ENCODE measurements around the gene DST. TPM values are rescaled to one million over a fixed set of nuclear protein-coding genes. Genes with fewer than 3 reads are reported as not detected.

DST gene
- total and polyA plus RNA-seq, 2 of the 4 experiments (the other 2 are of a cell fraction), result 97.7 to 452 TPM

- Histone ChIP-seq H3K9ac (ENCODE audit: low read depth, low read length) (no peak overlapping the region), H3K23ac (ENCODE audit: low read depth, low read length) (no peak overlapping the region), H3K56ac (ENCODE audit: extremely low read depth, insufficient read depth, low read length) (no peak overlapping the region), H2BK20ac (ENCODE audit: low read depth, low read length) (no peak overlapping the region), H2BK5ac (ENCODE audit: low read depth, low read length, poor library complexity, severe bottlenecking) (no peak overlapping the region), H2AFZ (replicated peaks; ENCODE audit: low read length, poor library complexity) (no peak overlapping the region), H3K4me3 (ENCODE audit: insufficient read depth, low read depth, low read length) (no peak overlapping the region), H4K5ac (ENCODE audit: low read depth, low read length) (no peak overlapping the region), H3K79me1 (ENCODE audit: low read depth in 1 of 2, low read length in 2 of 2) (no peaks in the 10 kb centered on the region), H3K18ac (ENCODE audit: low read depth, low read length) (no peak overlapping the region), H2BK120ac (ENCODE audit: low read depth, low read length) (no peak overlapping the region), H4K8ac (ENCODE audit: low read depth in 2 of 2, low read length in 2 of 2) (no peak overlapping the region), H3K4me1 (ENCODE audit: control insufficient read depth, insufficient read depth, low read length) (no peaks in the 10 kb centered on the region), H4K91ac (ENCODE audit: insufficient read depth, low read depth, low read length) (no peak overlapping the region), H2AK5ac (ENCODE audit: low read depth, low read length) (no peak overlapping the region), H3K9me1 (ENCODE audit: insufficient read depth, low read length) (no peaks in the 10 kb centered on the region), H2BK15ac (ENCODE audit: low read depth, low read length) (no peak overlapping the region), H3K4me2 (ENCODE audit: low read depth, low read length) (no peak overlapping the region), H4K20me1 (ENCODE audit: insufficient read depth, low read length) (no peaks in the 10 kb centered on the region), H3K14ac (replicated peaks; ENCODE audit: low read depth, low read length) (no peak overlapping the region), H3K27ac (ENCODE audit: insufficient read depth, low read length) (no peak overlapping the region), H3K4ac (ENCODE audit: low read depth, low read length) (no peak overlapping the region), H3K9me3 (ENCODE audit: control insufficient read depth, insufficient read depth, low read length) (no peaks in the 10 kb centered on the region), H2AK9ac (replicated peaks; ENCODE audit: low read depth, low read length, poor library complexity) (no peak overlapping the region), H3K27me3 (ENCODE audit: control insufficient read depth, insufficient read depth, low read length) (peaks cover 5% of the 10 kb centered on the region), H3K36me3 (ENCODE audit: control insufficient read depth, insufficient read depth, low read length) (no peaks in the 10 kb centered on the region)
- dilution Hi-C loops (cut with HindIII; ENCODE audit: low sequenced_read_pairs, unreplicated experiment), result no loop called here
- ChIA-PET POLR2A (ENCODE audit: unreplicated experiment) (no interaction called here), CTCF (no interaction called here)
- WGBS, 2 experiments (ENCODE audit: extremely low coverage in 2 of 2, insufficient read length in 1 of 2), result no CpG with 5 or more reads among the region's 2 CpGs
- TF ChIP-seq MAZ (IDR thresholded peaks at IDR 0.05; ENCODE audit: borderline replicate concordance, low read depth, low read length), result no peak
- TF ChIP-seq ELK1 (IDR thresholded peaks at IDR 0.05; ENCODE audit: borderline replicate concordance, low read depth, low read length), result no peak
- TF ChIP-seq CHD1 (IDR thresholded peaks at IDR 0.05; ENCODE audit: low read depth, low read length), result no peak
- no peak for TF ChIP-seq SMC3 (IDR thresholded peaks at IDR 0.05; ENCODE audit: low read depth, low read length)
- no peak for TF ChIP-seq CEBPB (IDR thresholded peaks at IDR 0.05; ENCODE audit: low read depth, low read length)
- no peak for TF ChIP-seq BHLHE40 (IDR thresholded peaks at IDR 0.05; ENCODE audit: low read depth, low read length)
- TF ChIP-seq FOS (IDR thresholded peaks at IDR 0.05; ENCODE audit: low read depth, low read length), result no peak
- no peak for TF ChIP-seq NFE2L2 (IDR thresholded peaks at IDR 0.05; ENCODE audit: low read depth, low read length)
- TF ChIP-seq RAD21 (IDR thresholded peaks at IDR 0.05; ENCODE audit: low read length), result no peak
- no peak for TF ChIP-seq POLR2A (IDR thresholded peaks at IDR 0.05; ENCODE audit: low read depth, low read length)
- TF ChIP-seq USF2 (IDR thresholded peaks at IDR 0.05; ENCODE audit: low read depth, low read length), result no peak
- TF ChIP-seq RFX5 (IDR thresholded peaks at IDR 0.05; ENCODE audit: low read depth, low read length), result no peak
- TF ChIP-seq MAFK (IDR thresholded peaks at IDR 0.05; ENCODE audit: low read depth, low read length), result no peak
- TF ChIP-seq RCOR1 (IDR thresholded peaks at IDR 0.05; ENCODE audit: insufficient replicate concordance, low read length), result no peak
- ATAC-seq (ENCODE audit: low read depth) (no peak), DNase-seq (no peak)
- intact Hi-C loops (cut with micrococcal nuclease), result no loop called here
- no TSS peak for BruUV-seq (replicated peaks)
- in situ Hi-C loops (cut with MboI; ENCODE audit: low sequenced_read_pairs), result no loop called here
Observed at GRCh38 chr6:56424064-56424463, 218.6 kb downstream of the DST start.
